A204.1 (cell line): Measurements from ENCODE around the gene HES4.

Experiments used
- FAIRE-seq: peaks from 2 replicates; lab custom pipeline; 2012; peaks lifted over from hg19 to GRCh38; lab: Jason Lieb, UNC

HES4 gene

DNA sequence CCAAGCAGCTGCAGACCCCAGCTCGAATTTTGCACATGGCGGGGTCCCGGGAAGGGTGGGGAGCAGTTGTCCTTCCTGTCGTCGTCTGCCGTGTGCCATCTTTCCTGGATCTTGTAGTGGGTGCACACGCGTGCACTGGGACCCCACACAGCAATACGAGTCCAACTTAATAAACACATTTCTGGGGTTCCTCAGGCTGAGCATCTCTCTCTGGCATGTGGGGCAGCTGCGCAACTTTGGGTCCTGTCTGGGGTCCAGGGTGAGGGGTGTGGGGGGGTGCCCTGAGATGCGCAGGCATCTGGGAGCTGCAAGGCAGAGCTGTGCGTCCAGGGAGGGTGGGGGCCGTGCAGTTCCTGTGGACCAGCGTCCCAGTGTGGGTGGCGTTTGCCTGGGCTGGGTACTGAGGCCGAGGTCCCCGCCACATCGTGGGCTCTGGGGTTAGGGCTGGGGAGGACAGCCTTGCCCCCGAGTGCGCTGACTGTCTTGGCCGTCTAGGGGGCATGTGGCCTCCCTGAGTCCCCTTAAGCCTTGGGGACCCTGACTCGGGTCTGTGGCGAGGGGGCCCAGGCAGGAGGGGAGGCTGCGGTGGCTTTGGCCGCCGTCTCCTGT is 34.3 kb downstream of the HES4 start:
- no peak for FAIRE-seq

DNA sequence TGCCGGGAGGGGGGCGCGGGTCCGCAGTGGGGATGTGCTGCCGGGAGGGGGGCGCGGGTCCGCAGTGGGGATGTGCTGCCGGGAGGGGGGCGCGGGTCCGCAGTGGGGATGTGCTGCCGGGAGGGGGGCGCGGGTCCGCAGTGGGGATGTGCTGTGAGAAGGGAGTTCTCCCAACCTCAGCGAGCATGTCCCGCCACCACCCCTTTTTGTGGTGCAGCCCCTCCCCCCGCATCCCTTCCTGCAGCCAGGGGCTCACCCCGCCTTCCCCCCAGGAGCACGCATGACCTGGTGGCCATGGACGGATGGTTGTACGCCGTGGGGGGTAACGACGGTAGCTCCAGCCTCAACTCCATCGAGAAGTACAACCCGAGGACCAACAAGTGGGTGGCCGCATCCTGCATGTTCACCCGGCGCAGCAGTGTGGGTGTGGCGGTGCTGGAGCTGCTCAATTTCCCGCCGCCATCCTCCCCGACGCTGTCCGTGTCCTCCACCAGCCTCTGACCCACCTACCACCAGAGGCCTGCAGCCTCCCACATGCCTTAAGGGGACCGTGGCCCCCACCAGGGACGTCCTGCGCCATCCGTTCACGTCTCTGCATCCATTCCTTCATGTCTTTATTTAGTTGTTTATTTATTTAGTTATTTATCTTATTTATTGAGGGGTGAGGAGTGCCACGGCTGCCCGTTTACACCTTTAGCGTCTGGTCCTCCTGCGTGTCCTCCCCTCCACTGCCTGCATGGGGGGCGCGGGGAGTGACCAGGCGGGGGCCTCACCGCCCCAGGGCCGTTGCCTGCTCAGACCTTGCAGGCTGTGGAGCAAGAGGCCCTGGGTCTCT is 35.0 kb downstream of the HES4 start:
- FAIRE-seq: no peak

DNA sequence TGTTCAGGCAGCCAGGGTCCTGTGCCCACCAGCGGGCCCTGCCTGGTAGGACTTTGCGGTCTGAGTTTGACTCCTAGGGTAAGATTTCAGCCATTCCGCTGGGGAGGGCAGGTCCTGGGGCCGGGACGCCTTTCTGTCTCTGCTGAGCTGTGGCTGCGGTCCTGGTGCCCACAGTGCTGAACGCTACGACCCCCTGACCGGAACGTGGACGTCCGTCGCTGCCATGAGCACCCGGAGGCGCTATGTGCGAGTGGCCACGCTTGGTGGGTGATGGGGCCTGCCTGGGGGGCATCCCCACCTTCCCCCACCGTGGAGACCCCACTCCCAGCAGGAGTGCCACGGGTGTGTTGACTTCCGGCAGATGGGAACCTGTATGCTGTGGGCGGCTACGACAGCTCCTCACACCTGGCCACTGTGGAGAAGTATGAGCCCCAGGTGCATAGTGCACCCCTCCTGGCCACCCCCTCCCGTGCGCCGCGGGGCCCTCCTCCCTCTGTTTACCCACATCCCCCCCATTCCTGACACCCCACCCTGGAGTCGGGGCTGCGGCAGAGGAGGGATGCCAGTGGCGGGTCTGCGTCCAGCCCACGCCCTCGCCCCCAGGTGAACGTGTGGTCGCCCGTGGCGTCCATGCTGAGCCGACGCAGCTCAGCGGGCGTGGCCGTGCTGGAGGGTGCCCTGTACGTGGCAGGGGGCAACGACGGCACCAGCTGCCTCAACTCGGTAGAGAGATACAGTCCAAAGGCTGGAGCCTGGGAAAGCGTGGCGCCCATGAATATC is 36.0 kb downstream of the HES4 start:
- no peak for FAIRE-seq

DNA sequence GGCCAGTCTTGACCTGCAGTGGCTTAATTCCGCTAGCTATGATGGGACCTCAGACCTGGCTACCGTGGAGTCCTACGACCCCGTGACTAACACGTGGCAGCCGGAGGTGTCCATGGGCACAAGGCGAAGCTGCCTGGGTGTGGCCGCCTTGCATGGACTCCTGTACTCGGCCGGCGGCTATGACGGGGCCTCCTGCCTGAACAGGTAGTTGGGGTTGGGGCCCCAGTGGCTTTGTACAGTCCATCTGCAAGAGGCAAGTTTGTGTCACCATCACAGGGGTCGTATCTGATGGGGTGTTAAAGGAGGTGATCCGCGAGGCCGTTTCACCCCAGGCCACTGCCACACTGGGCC is 36.6 kb downstream of the HES4 start:
- FAIRE-seq: no peak

DNA sequence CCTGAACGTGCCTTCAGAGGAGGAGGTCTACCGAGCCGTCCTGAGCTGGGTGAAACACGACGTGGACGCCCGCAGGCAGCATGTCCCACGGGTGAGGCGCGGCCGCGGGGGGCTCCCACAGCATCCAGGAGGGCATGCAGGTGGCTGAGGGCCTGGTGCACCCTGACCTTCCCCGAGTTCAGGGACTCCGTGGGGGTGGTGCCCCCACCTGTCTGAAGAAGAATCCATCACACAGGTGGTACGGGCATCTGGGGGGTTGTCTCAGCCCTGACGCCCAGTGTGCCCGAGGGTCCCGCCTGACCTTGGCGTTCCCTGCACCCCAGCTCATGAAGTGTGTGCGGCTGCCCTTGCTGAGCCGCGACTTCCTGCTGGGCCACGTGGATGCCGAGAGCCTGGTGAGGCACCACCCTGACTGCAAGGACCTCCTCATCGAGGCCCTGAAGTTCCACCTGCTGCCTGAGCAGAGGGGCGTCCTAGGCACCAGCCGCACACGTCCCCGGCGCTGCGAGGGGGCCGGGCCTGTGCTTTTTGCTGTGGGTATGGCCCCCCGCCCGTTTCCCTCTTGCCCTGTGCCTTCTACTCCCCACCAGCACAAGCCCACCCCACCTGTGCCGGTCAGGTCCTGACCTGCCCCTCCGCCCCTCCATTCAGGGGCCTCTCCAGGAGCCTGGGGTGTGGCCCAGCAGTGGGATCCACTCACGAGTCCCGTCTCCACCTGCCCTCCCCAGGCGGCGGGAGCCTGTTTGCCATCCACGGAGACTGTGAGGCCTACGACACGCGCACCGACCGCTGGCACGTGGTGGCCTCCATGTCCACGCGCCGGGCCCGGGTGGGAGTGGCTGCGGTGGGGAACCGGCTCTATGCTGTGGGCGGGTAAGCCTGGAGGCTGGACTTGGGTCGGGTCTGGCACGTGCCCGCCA is 37.3 kb downstream of the HES4 start:
- no peak for FAIRE-seq

DNA sequence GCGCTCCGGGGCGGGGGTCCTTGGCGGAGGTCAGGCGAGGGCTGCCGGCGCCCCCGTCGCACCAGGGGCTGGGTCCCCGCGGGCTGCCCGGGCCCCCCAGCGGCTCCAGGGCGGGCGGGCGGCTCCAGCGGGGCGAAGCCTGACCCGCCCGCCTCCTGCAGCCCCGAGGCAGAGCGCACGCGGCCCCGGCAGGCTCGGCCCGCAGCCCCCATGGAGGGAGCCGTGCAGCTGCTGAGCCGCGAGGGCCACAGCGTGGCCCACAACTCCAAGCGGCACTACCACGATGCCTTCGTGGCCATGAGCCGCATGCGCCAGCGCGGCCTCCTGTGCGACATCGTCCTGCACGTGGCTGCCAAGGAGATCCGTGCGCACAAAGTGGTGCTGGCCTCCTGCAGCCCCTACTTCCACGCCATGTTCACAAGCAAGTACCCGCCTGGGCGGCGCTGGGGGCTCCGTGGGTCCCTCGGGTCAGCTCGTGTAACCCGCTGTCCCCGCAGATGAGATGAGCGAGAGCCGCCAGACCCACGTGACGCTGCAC is 38.7 kb downstream of the HES4 start:
- FAIRE-seq: no peak

DNA sequence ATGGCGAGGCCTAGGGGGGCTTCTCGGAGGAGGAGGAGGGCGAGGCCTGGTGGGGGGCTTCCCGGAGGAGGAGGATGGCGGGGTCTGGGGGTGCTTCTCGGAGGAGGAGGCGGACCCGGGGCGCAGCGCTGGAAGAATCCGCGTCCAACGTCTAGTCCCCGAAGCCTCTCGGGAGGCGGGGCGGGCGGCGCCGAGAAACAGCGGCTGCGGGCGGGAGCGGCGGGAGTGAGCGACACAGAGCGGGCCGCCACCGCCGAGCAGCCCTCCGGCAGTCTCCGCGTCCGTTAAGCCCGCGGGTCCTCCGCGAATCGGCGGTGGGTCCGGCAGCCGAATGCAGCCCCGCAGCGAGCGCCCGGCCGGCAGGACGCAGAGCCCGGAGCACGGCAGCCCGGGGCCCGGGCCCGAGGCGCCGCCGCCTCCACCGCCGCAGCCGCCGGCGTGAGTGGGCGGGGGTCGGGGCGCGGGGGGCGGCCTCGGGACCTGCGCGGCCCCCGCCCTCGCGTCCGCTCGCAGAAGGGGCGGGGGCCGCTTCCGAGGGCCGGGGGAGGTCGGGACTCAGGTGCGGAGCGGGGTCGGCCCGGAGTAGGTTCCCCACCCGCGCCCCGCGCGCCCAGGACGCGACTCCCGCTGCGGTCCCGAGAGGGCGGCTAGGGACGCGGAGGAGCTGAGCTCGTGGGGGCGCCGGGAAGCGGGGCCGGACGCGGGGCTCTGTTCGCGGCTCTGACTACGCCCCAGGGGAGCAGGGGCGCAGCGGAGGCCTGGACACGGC is 39.4 kb downstream of the HES4 start, which contains the start of gene KLHL17:
Gene KLHL17 (plus strand): TSS at position 222 of the 769 bp plus-strand sequence. CDS start 110 bp downstream, at position 332.
- FAIRE-seq: no peak

DNA sequence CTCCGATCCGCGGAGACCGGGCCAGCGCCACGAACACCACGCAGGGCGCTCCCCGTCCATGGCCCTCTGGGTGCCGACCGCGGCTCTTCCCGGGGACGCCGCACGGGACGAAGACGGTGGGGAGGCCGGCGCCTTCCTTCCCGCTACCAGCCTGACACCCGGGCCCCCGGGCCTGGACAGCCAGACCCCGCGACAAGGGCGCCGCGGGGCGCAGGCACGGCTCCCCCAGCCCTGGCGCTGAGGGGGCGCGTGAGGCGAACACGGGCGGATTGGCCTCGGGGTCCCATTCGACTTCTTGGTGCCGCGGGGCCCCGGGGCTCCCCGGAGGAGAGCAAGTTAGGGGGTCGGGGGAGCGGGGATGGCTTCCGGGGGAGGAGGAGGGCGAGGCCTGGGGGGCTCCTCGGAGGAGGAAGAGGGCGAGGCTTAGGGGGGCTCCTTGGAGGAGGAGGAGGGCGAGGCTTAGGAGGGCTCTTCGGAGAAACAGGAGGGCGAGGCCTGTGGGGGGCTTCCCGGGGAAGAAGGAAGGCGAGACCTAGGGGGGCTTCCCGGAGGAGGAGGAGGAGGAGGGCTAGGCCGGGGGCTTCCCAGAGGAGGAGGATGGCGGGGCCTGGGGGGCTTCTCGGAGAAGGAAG is 40.0 kb downstream of the HES4 start:
- no peak for FAIRE-seq

DNA sequence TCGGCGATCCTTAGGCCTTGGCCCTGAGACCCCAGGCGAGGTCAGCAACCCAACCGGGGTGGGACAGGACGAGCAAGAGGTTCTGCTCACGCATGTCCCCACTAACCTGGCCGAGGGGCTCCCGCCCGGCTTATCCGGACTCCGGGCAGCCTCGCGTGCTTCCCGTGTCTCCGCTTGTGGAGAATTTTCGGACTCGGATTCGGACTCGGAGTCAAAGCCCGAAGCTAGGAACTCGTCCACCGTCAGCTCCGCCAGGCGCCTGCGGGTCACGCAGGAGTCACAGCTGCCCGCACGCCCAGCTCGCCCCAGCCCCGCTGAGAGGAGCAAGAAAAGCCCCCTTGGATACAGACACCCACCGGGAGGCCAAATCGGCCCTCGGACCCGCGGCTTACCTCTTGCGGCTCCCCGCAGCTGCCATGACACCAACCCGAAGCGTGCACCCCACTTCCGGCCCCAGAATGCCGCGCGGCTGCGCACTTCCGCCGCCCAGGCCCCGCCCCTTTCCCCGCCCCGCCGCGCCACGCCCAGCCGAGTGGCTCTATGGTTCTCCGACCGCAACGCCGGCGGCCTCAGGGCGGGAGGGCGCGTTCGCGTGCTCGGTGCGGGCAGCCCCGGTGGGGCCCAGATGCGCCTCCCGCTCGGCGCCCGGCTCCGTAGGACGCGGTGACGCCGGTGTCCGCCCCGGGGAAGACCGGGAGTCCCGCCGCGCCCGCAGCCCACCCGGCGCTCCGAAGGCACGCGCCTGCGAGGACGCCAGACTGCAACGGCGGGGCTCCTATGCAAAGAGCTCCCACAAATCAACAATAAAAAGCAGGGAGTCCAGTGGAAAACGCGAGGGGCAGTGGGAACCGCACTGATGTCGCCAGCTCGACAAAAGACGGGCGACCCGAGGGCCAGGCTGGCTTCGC is 40.8 kb downstream of the HES4 start, which contains the start of gene NOC2L:
Gene NOC2L (minus strand): TSS at position 434 of the 908 bp plus-strand sequence. CDS start 16 bp downstream, at position 418.
- FAIRE-seq: no peak

DNA sequence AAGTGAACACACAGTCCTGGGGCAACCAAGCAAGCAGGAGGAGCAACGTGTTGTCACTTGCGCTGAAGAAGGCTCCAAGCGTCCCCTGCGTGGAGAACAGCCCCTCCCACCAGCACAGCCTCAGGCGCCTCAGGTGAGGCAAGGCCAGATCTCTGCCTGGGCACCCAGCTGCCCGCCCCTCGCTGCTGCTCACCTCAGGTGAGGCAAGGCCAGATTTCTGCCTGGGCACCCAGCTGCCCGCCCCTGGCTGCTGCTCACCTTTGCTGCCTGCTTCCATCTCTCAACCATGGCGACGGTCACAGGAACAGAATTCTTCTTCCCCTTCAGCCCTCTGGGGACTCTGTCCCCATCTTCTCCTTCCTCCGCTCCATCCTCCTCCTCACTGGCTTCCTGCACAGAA is 43.3 kb downstream of the HES4 start:
- FAIRE-seq: no peak

DNA sequence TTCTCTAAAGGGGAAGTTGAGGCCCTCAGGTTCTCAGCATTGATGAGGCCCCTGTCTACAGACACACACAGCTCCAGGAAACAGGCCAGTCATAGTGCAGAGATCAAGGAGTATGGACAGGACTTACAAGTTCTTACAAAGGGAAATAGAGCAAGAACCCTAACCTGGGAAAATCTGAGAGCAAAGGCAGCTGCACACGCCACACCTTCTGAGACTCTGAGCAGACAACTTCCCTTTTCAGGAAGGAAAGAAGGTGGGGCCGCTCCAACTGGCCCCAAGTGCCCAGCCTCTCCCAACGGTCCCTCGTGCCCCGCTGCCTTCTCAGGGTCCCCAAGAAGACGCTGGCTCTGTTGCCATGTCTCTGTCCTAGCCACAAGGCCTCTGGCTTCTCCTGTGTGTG is 44.4 kb downstream of the HES4 start:
- FAIRE-seq: no peak

DNA sequence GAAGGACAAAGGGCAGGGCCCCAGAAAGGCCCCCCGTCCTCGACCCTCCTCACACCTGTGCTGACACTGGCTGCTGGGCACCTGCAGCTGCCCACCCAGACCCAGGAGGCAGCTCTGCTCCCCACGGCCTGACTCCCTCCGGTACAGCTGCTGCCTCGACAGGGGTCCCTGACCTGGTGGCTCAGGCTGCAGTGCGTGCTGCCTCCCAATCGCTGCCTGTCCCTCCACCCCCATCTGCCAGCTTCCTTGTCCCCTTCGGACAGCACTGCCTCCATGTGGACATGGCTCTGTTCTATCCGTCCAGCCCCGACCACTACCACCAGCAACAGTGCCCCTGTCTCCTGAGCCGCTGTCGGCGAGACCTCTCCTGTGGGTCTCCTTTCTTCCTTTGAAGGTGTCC is 45.0 kb downstream of the HES4 start:
- no peak for FAIRE-seq

DNA sequence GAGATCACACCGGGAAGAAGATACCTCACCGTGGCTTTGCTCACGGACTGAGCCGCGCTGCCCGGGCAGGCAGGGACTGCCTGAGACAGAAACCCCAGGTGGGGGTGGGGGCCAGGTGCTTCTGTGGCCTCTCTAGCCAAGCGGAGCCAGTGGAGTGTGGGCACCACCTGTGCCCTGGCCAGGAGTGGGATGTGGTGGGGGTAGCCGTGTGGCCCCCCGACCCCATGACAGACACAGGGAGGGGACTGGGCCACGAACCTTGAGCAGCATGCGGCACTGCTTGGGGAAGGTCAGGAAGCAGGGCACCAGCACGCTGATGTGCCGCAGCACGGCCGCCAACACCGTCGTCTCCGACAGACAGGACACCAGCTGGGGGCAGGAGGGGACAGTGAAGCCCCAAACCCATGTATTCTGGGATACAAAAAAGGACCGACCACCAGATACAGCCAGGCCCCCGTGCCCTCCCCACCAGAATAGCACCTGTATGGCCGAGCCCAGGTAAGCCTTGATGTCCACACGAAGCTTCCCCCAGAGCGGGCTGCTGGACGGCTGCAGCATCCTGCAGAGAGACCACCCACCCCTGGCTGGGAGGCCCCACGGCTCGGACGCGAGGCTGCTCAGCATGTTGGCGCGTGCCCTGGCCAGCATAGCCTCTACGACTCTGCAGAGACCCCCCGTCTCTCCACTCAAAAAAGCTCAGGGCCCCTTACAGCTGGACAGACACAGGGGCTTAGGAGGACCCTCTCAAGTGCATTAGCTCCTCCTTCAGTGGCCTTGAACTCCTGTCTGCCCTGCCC is 46.2 kb downstream of the HES4 start:
- FAIRE-seq: no peak

DNA sequence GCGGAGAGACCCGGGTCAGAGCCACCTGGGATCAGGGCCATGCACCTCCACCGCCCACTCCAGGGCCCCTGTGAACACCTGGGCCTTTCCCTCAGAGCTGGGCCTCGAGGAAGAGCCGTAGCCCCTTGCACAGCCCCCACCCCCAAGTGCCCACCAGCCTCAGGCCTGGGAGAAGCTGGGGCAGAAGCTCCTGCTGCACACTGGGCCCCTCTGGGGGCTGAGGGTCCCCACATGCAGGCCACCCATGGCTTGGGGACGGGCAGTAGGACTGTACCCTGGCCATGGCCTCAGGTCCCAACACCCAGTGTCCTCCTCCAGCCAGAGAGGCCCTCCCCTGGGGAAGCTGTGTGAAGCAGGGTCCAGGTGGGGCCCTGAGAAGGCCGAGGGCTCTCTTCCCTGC is 47.3 kb downstream of the HES4 start:
- no peak for FAIRE-seq

DNA sequence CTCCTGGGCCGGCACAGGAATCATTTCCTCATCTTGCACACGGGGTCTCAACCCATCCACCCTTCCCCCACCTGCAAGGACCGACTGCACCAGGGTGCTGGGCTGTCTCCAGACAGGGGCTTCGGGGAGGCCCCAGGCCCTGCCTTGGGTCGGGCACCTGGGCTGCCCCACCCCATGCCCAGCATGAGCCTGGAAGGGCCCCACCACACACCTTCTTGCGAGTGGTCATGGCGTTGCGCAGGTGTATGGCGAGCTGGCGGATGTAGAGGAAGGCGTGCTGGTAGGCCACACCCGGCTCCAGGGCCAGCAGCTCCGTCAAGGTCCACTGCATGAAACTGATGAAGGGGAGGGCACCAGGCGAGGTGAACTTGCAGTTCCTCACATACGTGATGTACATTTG is 47.7 kb downstream of the HES4 start:
- no peak for FAIRE-seq

DNA sequence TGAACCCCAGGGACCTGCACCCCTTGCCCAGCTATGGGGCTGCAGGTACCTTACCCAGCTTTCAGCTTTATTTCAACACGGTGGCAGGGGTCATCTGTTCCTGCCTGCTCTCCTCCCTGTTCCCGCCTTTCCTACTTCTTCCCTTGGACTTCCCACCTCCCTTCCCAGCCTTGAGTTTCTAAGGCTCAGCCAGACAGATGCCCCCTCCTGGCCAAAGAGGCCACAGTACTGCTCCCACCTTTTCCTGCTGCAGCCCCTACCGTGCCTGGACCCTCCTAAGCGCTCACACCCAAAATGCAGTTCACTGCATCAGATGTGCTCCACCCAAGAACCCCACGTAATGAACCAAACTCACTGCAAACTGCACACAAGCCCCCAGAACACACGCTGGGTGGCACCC is 48.5 kb downstream of the HES4 start:
- no peak for FAIRE-seq

DNA sequence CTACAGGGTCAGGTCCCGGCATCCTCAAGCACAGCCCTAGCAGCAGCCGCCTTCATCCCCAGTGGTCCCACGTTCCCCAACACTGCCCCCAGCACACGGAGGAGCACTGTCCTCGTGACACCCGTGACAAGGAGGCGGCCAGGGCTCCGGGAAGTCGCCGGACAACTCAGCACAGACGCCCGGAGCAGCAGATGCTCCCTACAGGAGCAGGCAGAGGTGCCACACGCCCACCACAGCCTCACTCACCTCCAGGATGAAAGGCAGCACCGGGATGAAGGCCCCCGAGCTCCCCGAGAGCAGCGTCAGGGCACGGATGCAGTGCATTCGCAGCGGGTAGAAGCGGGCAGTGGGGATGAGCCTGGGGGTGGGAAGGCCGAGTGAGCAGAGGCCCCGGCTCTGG is 49.0 kb downstream of the HES4 start:
- no peak for FAIRE-seq

DNA sequence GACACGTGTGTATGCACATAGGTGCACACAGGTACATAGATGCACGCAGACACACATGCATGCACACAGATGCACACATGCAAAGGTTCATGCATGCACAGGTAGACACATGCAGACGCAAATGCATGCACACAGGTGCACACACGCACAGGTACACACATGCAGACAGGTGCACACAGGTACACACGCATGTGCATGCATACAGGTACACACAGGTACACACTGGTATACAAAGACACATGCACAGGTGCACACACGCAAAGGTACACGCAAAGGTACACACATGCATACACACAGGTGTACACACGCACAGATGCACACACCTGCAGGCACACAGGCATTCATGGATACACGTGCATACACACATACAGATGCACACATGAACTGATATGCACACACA is 49.6 kb downstream of the HES4 start:
- no peak for FAIRE-seq
